Measurements from ENCODE around the gene SPATA20. TPM values are rescaled to one million over a fixed set of nuclear protein-coding genes. Genes with fewer than 3 reads are reported as not detected.

SPATA20 gene
- total and polyA plus RNA-seq, 2 of the 13 experiments (the other 11 are each of a cell fraction or from before 2014, with no cell fraction given), result 36.1 to 64.8 TPM

DNA sequence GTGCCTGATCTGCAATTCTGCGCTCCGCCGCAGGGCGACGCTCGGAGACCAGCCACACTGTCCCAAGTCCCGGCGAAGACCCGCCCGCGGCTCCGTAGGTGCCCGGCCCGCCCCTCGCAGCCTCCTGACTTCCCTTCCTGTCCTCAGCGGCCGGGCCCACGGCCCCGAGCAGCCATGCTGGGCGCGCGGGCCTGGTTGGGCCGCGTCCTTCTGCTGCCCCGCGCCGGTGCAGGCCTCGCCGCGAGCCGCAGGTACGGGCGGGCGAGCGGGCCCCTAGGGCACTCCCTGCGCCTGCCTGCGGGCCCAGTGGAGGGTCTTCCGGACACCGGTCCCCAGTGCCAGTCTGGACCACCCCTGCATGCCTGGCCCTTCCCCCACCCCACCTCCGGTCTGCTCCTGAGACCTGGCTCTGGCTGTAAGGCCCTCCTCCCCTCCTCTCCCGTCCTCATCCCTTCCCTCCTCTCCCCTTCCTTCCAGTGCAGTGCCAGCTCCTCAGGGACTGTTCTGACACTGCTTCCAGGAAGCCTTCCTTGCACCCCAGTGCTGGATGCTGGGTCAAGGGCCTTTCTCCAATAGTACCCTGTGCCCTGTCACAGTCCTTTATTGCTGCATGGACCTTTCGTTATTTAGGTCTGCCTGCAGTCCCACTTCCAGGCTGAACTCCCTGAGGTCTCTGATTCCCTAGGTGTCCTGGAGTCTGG is at the start of gene SPATA20 (continued):
- no peak for TF ChIP-seq TOE1 (CRISPR knock-in tag; IDR thresholded peaks at IDR 0.05)
- TF ChIP-seq KDM4B (CRISPR knock-in tag; IDR thresholded peaks at IDR 0.05), result peak; percentile 38; the same call in 1 of the 2 replicates
- no peak for TF ChIP-seq ZNF274 (CRISPR knock-in tag; IDR thresholded peaks at IDR 0.05)
- 0 out of 2 replicates have a peak, but pooled peaks have one; percentile 19 for TF ChIP-seq CBX5 (CRISPR knock-in tag; IDR thresholded peaks at IDR 0.05; ENCODE audit: borderline replicate concordance)
- peak; percentile 76 for TF ChIP-seq GATAD2A (CRISPR knock-in tag; IDR thresholded peaks at IDR 0.05)
- TF ChIP-seq EHMT2 (IDR thresholded peaks at IDR 0.05; ENCODE audit: borderline replicate concordance, low read depth, low read length), result no peak
- TF ChIP-seq HMG20B (CRISPR knock-in tag; conservative IDR thresholded peaks at IDR 0.05), result no peak
- no peak for TF ChIP-seq HMGA1 (CRISPR knock-in tag; conservative IDR thresholded peaks at IDR 0.05)
- no peak; the same call in 1 of the 2 replicates for TF ChIP-seq DNMT3B (CRISPR knock-in tag; conservative IDR thresholded peaks at IDR 0.05)
- TF ChIP-seq SPEN (CRISPR knock-in tag; IDR thresholded peaks at IDR 0.05; ENCODE audit: low read depth), result peak; percentile 72; the same call in 1 of the 2 replicates
- TF ChIP-seq ZFP1 (CRISPR knock-in tag; IDR thresholded peaks at IDR 0.05), result peak; percentile 54; the same call in 1 of the 2 replicates
- TF ChIP-seq ZBTB7A (CRISPR knock-in tag; IDR thresholded peaks at IDR 0.05), result peak; percentile 53; the same call in 1 of the 2 replicates
- TF ChIP-seq, protein P1, sequence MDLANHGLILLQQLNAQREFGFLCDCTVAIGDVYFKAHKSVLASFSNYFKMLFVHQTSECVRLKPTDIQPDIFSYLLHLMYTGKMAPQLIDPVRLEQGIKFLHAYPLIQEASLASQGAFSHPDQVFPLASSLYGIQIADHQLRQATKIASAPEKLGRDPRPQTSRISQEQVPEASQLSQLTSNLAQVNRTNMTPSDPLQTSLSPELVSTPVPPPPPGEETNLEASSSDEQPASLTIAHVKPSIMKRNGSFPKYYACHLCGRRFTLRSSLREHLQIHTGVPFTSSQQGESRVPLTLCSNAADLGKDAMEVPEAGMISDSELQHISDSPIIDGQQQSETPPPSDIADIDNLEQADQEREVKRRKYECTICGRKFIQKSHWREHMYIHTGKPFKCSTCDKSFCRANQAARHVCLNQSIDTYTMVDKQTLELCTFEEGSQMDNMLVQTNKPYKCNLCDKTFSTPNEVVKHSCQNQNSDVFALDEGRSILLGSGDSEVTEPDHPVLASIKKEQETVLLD (CRISPR knock-in tag; IDR thresholded peaks at IDR 0.05; ENCODE audit: low read depth), result no peak
- TF ChIP-seq SATB2 (CRISPR knock-in tag; IDR thresholded peaks at IDR 0.05), result 0 out of 2 replicates have a peak, but pooled peaks have one; percentile 58
- TF ChIP-seq ZBTB21 (CRISPR knock-in tag; IDR thresholded peaks at IDR 0.05), result 0 out of 2 replicates have a peak, but pooled peaks have one; percentile 20
- no peak for TF ChIP-seq CEBPB (IDR thresholded peaks at IDR 0.05; ENCODE audit: borderline replicate concordance, low read depth, low read length)
- TF ChIP-seq ZBTB3 (CRISPR knock-in tag; IDR thresholded peaks at IDR 0.05; ENCODE audit: borderline replicate concordance, low read depth), result 0 out of 2 replicates have a peak, but pooled peaks have one; percentile 58
- TF ChIP-seq SALL2 (CRISPR knock-in tag; IDR thresholded peaks at IDR 0.05), result peak; percentile 66; the same call in 1 of the 2 replicates
- TF ChIP-seq HIVEP1 (CRISPR knock-in tag; IDR thresholded peaks at IDR 0.05), result no peak
- 0 out of 2 replicates have a peak, but pooled peaks have one; percentile 79 for TF ChIP-seq FOXO4 (CRISPR knock-in tag; conservative IDR thresholded peaks at IDR 0.05)
- 0 out of 2 replicates have a peak, but pooled peaks have one; percentile 19 for TF ChIP-seq ZNF672 (CRISPR knock-in tag; IDR thresholded peaks at IDR 0.05)
- TF ChIP-seq SAFB2 (CRISPR knock-in tag; IDR thresholded peaks at IDR 0.05; ENCODE audit: borderline replicate concordance, low read depth), result peak; percentile 78; the same call in 1 of the 2 replicates
- no peak for TF ChIP-seq SMARCC2 (IDR thresholded peaks at IDR 0.05)
- peak; percentile 72; the same call in 1 of the 2 replicates for TF ChIP-seq ZNF556 (CRISPR knock-in tag; IDR thresholded peaks at IDR 0.05; ENCODE audit: borderline replicate concordance)
- 0 out of 2 replicates have a peak, but pooled peaks have one; percentile 73 for TF ChIP-seq ZNF879 (CRISPR knock-in tag; IDR thresholded peaks at IDR 0.05)
- TF ChIP-seq KLF6 (CRISPR knock-in tag; IDR thresholded peaks at IDR 0.05), result peak; percentile 85
- no peak for TF ChIP-seq ARID3A (IDR thresholded peaks at IDR 0.05; ENCODE audit: low read depth, low read length)

Data from HepG2 (cell line).